Adipocyte (in vitro differentiated cells): ENCODE data around the gene GLIS1.

ENCODE experiments used
- DNase-seq: peaks from one replicate; pipeline ENCODE4 v3.0.0-alpha.2; 2015; ENCODE audit warnings: low read depth
- H3K27me3 ChIP-seq: replicated peaks from 2 replicates; pipeline ENCODE4 v1.7.0; 2013; ENCODE audit warnings: mild to moderate bottlenecking, low read length, moderate library complexity; ENCODE audit not compliant: control insufficient read depth, insufficient read depth
- H3K36me3 ChIP-seq: 2 replicates; pipeline ENCODE4 v1.7.0; 2013; ENCODE audit warnings: low read length, mild to moderate bottlenecking, moderate library complexity; ENCODE audit not compliant: control insufficient read depth, insufficient read depth, severe bottlenecking
- H3K4me1 ChIP-seq: 2 replicates; pipeline ENCODE4 v1.7.0; 2013; ENCODE audit warnings: mild to moderate bottlenecking, low read length, moderate library complexity; ENCODE audit not compliant: control insufficient read depth, insufficient read depth
- H3K4me3 ChIP-seq: 2 replicates; pipeline ENCODE4 v1.7.0; 2013; ENCODE audit warnings: mild to moderate bottlenecking, low read length, moderate library complexity
- H3K9ac ChIP-seq: 2 replicates; pipeline ENCODE4 v1.7.0; 2013; ENCODE audit warnings: mild to moderate bottlenecking, low read length, moderate library complexity
- H3K9me3 ChIP-seq: 2 replicates; pipeline ENCODE4 v1.7.0; 2013; ENCODE audit warnings: mild to moderate bottlenecking, low read length, moderate library complexity; ENCODE audit not compliant: control insufficient read depth

Gene GLIS1

GRCh38 chr1:53509775-53510174 lies 229.2 kb downstream of the GLIS1 start:
- Histone ChIP-seq H3K4me3 (no peak overlapping the region), H3K36me3 (no peaks in the 10 kb centered on the region), H3K9me3 (no peaks in the 10 kb centered on the region), H3K9ac (no peak overlapping the region), H3K27me3 (peaks cover 3% of the 10 kb centered on the region), H3K4me1 (peaks cover 11% of the 10 kb centered on the region)
- DNase-seq, result no peak

- DNase-seq, result no peak
- no peak overlapping the region for H3K4me3 ChIP-seq
- H3K4me1 ChIP-seq, result peaks cover 11% of the 10 kb centered on the region
- H3K27me3 ChIP-seq, result peaks cover 3% of the 10 kb centered on the region
- no peaks in the 10 kb centered on the region for H3K36me3 ChIP-seq
- no peak overlapping the region for H3K9ac ChIP-seq
- no peaks in the 10 kb centered on the region for H3K9me3 ChIP-seq
These were observed 229.8 kb downstream of the GLIS1 start for GRCh38 chr1:53508991-53509666.

GRCh38 chr1:53508056-53508990 lies 230.6 kb downstream of the GLIS1 start:
- H3K9me3 ChIP-seq, result no peaks in the 10 kb centered on the region
- peaks cover 6% of the 10 kb centered on the region for H3K27me3 ChIP-seq
- H3K4me1 ChIP-seq, result peaks cover 11% of the 10 kb centered on the region
- H3K9ac ChIP-seq, result no peak overlapping the region
- no peak overlapping the region for H3K4me3 ChIP-seq
- no peaks in the 10 kb centered on the region for H3K36me3 ChIP-seq
- DNase-seq, result no peak

- Histone ChIP-seq H3K4me3 (no peak overlapping the region), H3K9ac (no peak overlapping the region), H3K36me3 (no peaks in the 10 kb centered on the region), H3K9me3 (no peaks in the 10 kb centered on the region), H3K4me1 (peaks cover 6% of the 10 kb centered on the region), H3K27me3 (peaks cover 6% of the 10 kb centered on the region)
- DNase-seq, result no peak
These were observed 231.7 kb downstream of the GLIS1 start for GRCh38 chr1:53507116-53507820.

GRCh38 chr1:53506355-53507050 lies 232.5 kb downstream of the GLIS1 start:
- Histone ChIP-seq H3K4me1 (no peaks in the 10 kb centered on the region), H3K36me3 (no peaks in the 10 kb centered on the region), H3K27me3 (peaks cover 6% of the 10 kb centered on the region), H3K9ac (no peak overlapping the region), H3K4me3 (no peak overlapping the region), H3K9me3 (no peaks in the 10 kb centered on the region)
- no peak for DNase-seq

- Histone ChIP-seq H3K4me3 (no peak overlapping the region), H3K36me3 (no peaks in the 10 kb centered on the region), H3K9me3 (no peaks in the 10 kb centered on the region), H3K4me1 (no peaks in the 10 kb centered on the region), H3K9ac (no peak overlapping the region), H3K27me3 (peaks cover 12% of the 10 kb centered on the region)
- DNase-seq, result no peak
These were observed 233.1 kb downstream of the GLIS1 start for GRCh38 chr1:53505891-53506290.

- Histone ChIP-seq H3K9ac (no peak overlapping the region), H3K4me3 (no peak overlapping the region), H3K36me3 (no peaks in the 10 kb centered on the region), H3K4me1 (no peaks in the 10 kb centered on the region), H3K9me3 (no peaks in the 10 kb centered on the region), H3K27me3 (peaks cover 14% of the 10 kb centered on the region)
- no peak for DNase-seq
These were observed 233.6 kb downstream of the GLIS1 start for GRCh38 chr1:53505401-53505800.

- Histone ChIP-seq H3K9me3 (no peaks in the 10 kb centered on the region), H3K4me1 (no peaks in the 10 kb centered on the region), H3K9ac (no peak overlapping the region), H3K27me3 (peaks cover 19% of the 10 kb centered on the region), H3K4me3 (no peak overlapping the region), H3K36me3 (no peaks in the 10 kb centered on the region)
- no peak for DNase-seq
These were observed 234.1 kb downstream of the GLIS1 start for GRCh38 chr1:53504901-53505300.

- DNase-seq, result no peak
- H3K9me3 ChIP-seq, result no peaks in the 10 kb centered on the region
- no peak overlapping the region for H3K9ac ChIP-seq
- H3K36me3 ChIP-seq, result no peaks in the 10 kb centered on the region
- H3K27me3 ChIP-seq, result peaks cover 25% of the 10 kb centered on the region
- no peak overlapping the region for H3K4me3 ChIP-seq
- H3K4me1 ChIP-seq, result no peaks in the 10 kb centered on the region
These were observed 235.3 kb downstream of the GLIS1 start for GRCh38 chr1:53503433-53504217.

- peaks cover 25% of the 10 kb centered on the region for H3K27me3 ChIP-seq
- H3K9ac ChIP-seq, result no peak overlapping the region
- no peaks in the 10 kb centered on the region for H3K4me1 ChIP-seq
- no peak for DNase-seq
- H3K36me3 ChIP-seq, result no peaks in the 10 kb centered on the region
- H3K4me3 ChIP-seq, result no peak overlapping the region
- H3K9me3 ChIP-seq, result no peaks in the 10 kb centered on the region
These were observed 236.1 kb downstream of the GLIS1 start for GRCh38 chr1:53502641-53503432.
